H1 (cell line): Measurements from ENCODE around the gene KHDC1L. TPM values are rescaled to one million over a fixed set of nuclear protein-coding genes. Genes with fewer than 3 reads are reported as not detected.

ENCODE experiments used
- CTCF ChIA-PET: fragments of 300-600 bp; sonication (Branson Sonifier 250); formaldehyde crosslinking; loops from one replicate; lab custom pipeline; 2021; ENCODE audit not compliant: partially characterized antibody; lab: Charles Lee
- POLR2A ChIA-PET: fragments of 300-600 bp; sonication (Branson Sonifier 250); formaldehyde crosslinking; loops from one replicate; lab custom pipeline; 2021; ENCODE audit warnings: inconsistent platforms; ENCODE audit not compliant: partially characterized antibody; lab: Charles Lee
- DNase-seq, 2 experiments: peaks; one replicate each; pipeline versions ENCODE4 v3.0.0 to v3.0.0-alpha.2; 2010 to 2022; ENCODE audit warnings: low spot score in 2 of 2, low read depth in 1 of 2, mixed read lengths in 1 of 2
- FAIRE-seq: peaks from 2 replicates; lab custom pipeline; 2011; peaks lifted over from hg19 to GRCh38; lab: Jason Lieb, UNC
- H2AFZ ChIP-seq: 2 replicates; pipeline ENCODE4 v1.8.1; 2012; ENCODE audit warnings: low read length, inconsistent platforms
- H2AK5ac ChIP-seq: 2 replicates; pipeline ENCODE4 v1.6.1; 2013; ENCODE audit warnings: low read depth, low read length
- H2BK120ac ChIP-seq: replicated peaks from 2 replicates; pipeline ENCODE3; 2013; ENCODE audit warnings: low read depth, low read length, inconsistent platforms
- H2BK12ac ChIP-seq: 2 replicates; pipeline ENCODE4 v1.6.1; 2013; ENCODE audit warnings: low read depth, low read length
- H2BK15ac ChIP-seq: 2 replicates; pipeline ENCODE4 v1.6.1; 2013; ENCODE audit warnings: low read length
- H2BK20ac ChIP-seq: 2 replicates; pipeline ENCODE4 v1.6.1; 2013; ENCODE audit warnings: low read length
- H2BK5ac ChIP-seq: 2 replicates; pipeline ENCODE4 v1.6.1; 2013; ENCODE audit warnings: low read depth, low read length
- H3K14ac ChIP-seq: 2 replicates; pipeline ENCODE4 v1.6.1; 2013; ENCODE audit warnings: inconsistent platforms; ENCODE audit not compliant: insufficient read length
- H3K18ac ChIP-seq: 2 replicates; pipeline ENCODE4 v1.6.1; 2013; ENCODE audit warnings: low read length; ENCODE audit errors: extremely low read depth
- H3K23ac ChIP-seq: 2 replicates; pipeline ENCODE4 v1.6.1; 2013; ENCODE audit warnings: inconsistent platforms; ENCODE audit not compliant: insufficient read length
- H3K23me2 ChIP-seq: 2 replicates; pipeline ENCODE4 v1.6.1; 2013; ENCODE audit warnings: low read depth, low read length
- H3K27ac ChIP-seq: 2 replicates; pipeline ENCODE4 v1.6.1; 2011; ENCODE audit warnings: low read depth, low read length, inconsistent platforms
- H3K27me3 ChIP-seq, 4 experiments: replicated peaks in 1 of 4; 1 replicate in 1 of 4; 2 replicates in 3 of 4; pipeline versions ENCODE4 v1.6.1 to v1.8.1; 2011 to 2013; ENCODE audit warnings: low read length in 3 of 4, mild to moderate bottlenecking in 3 of 4, inconsistent platforms in 2 of 4, mixed read lengths in 2 of 4, moderate library complexity in 1 of 4; ENCODE audit not compliant: control insufficient read depth in 3 of 4, insufficient read depth in 3 of 4; ENCODE audit errors: extremely low read depth in 1 of 4
- H3K36me3 ChIP-seq, 4 experiments: 2 replicates each; pipeline versions ENCODE4 v1.6.1 to v1.8.1; 2011 to 2013; ENCODE audit warnings: mild to moderate bottlenecking in 4 of 4, low read length in 3 of 4, moderate library complexity in 2 of 4, control low read depth in 1 of 4, inconsistent platforms in 1 of 4; ENCODE audit not compliant: insufficient read depth in 4 of 4, control insufficient read depth in 2 of 4
- H3K4ac ChIP-seq: replicated peaks from 2 replicates; pipeline ENCODE3; 2013; ENCODE audit warnings: low read length, low read depth, mixed read lengths, inconsistent platforms; ENCODE audit not compliant: insufficient read length
- H3K4me1 ChIP-seq, 4 experiments: replicated peaks in 1 of 4; 1 replicate in 1 of 4; 2 replicates in 3 of 4; pipeline versions ENCODE4 v1.6.1 to v1.8.1; 2011 to 2013; ENCODE audit warnings: low read length in 3 of 4, inconsistent platforms in 2 of 4, mixed read lengths in 1 of 4; ENCODE audit not compliant: insufficient read depth in 4 of 4, control insufficient read depth in 3 of 4
- H3K4me2 ChIP-seq, 2 experiments: 2 replicates each; pipeline versions ENCODE4 v1.6.1 to v1.8.1; 2011 to 2013; ENCODE audit warnings: low read depth in 2 of 2, low read length in 2 of 2, control low read depth in 1 of 2, inconsistent platforms in 1 of 2, mild to moderate bottlenecking in 1 of 2; ENCODE audit not compliant: insufficient read depth in 1 of 2
- H3K4me3 ChIP-seq, 4 experiments: fragments of 200-600, 300-600 bp in 1 of 4; sonication (generic), shearing (Covaris generic), sonication (Bioruptor Twin) in 1 of 4; 2 replicates each; pipeline versions ENCODE4 v1.5.1 to v1.8.1; 2011 to 2016; ENCODE audit warnings: low read length in 4 of 4, low read depth in 3 of 4, control low read depth in 2 of 4, inconsistent platforms in 2 of 4, mild to moderate bottlenecking in 2 of 4, mixed read lengths in 1 of 4, moderate library complexity in 1 of 4; ENCODE audit not compliant: insufficient read depth in 2 of 4; ENCODE audit errors: extremely low read depth in 1 of 4
- H3K56ac ChIP-seq: replicated peaks from 2 replicates; pipeline ENCODE3; 2013; ENCODE audit warnings: low read depth, mild to moderate bottlenecking, mixed read lengths, low read length, inconsistent platforms; ENCODE audit not compliant: insufficient read length
- H3K79me1 ChIP-seq: 2 replicates; pipeline ENCODE4 v1.6.1; 2013; ENCODE audit warnings: low read depth, low read length, control low read depth
- H3K79me2 ChIP-seq, 2 experiments: 2 replicates each; pipeline versions ENCODE4 v1.6.1 to v1.8.1; 2012 to 2013; ENCODE audit warnings: low read length in 2 of 2, mild to moderate bottlenecking in 2 of 2, inconsistent platforms in 1 of 2; ENCODE audit not compliant: insufficient read depth in 2 of 2, control insufficient read depth in 1 of 2
- H3K9ac ChIP-seq, 4 experiments: replicated peaks in 1 of 4; 1 replicate in 1 of 4; 2 replicates in 3 of 4; pipeline versions ENCODE4 v1.6.1 to v1.8.1; 2011 to 2013; ENCODE audit warnings: low read depth in 3 of 4, low read length in 3 of 4, control low read depth in 2 of 4, mild to moderate bottlenecking in 2 of 4, moderate library complexity in 2 of 4, inconsistent platforms in 1 of 4; ENCODE audit errors: extremely low read depth in 1 of 4
- H3K9me3 ChIP-seq, 2 experiments: 2 replicates each; pipeline versions ENCODE4 v1.6.1 to v1.8.1; 2012 to 2013; ENCODE audit warnings: mild to moderate bottlenecking in 2 of 2, moderate library complexity in 2 of 2, control low read depth in 1 of 2, inconsistent platforms in 1 of 2, low read depth in 1 of 2, low read length in 1 of 2, mixed read lengths in 1 of 2; ENCODE audit not compliant: insufficient read depth in 2 of 2
- H4K20me1 ChIP-seq, 2 experiments: replicated peaks in 1 of 2; 2 replicates each; pipeline versions ENCODE3 to v1.8.1; 2011 to 2013; ENCODE audit warnings: inconsistent platforms in 2 of 2, low read length in 2 of 2, mild to moderate bottlenecking in 1 of 2; ENCODE audit not compliant: insufficient read depth in 2 of 2, control insufficient read depth in 1 of 2
- H4K5ac ChIP-seq: 2 replicates; pipeline ENCODE4 v1.6.1; 2013; ENCODE audit warnings: low read length, low read depth, mixed read lengths, inconsistent platforms; ENCODE audit not compliant: insufficient read length
- H4K8ac ChIP-seq: 2 replicates; pipeline ENCODE4 v1.8.0; 2013; ENCODE audit warnings: mild to moderate bottlenecking, moderate library complexity, low read length, inconsistent platforms; ENCODE audit not compliant: insufficient read depth; ENCODE audit errors: extremely low read depth
- H4K91ac ChIP-seq: replicated peaks from 2 replicates; pipeline ENCODE3; 2013; ENCODE audit warnings: low read length, mixed read lengths, inconsistent platforms; ENCODE audit not compliant: insufficient read length
- CHD2 ChIP-seq: IDR thresholded peaks from 2 replicates; pipeline ENCODE4 v1.6.1; 2012; ENCODE audit warnings: low read length, improper control_type of control experiment
- HDAC2 ChIP-seq, 2 experiments: fragments of 300-600 bp in 1 of 2; sonication (generic) in 1 of 2; IDR thresholded peaks; 2 replicates each; pipeline ENCODE4 v1.6.1; 2011 to 2012; ENCODE audit warnings: low read depth in 2 of 2, low read length in 2 of 2, mild to moderate bottlenecking in 2 of 2, moderate library complexity in 2 of 2, borderline replicate concordance in 1 of 2, inconsistent platforms in 1 of 2
- PHF8 ChIP-seq: fragments of 200-600 bp; sonication (generic); conservative IDR thresholded peaks from 2 replicates; pipeline ENCODE4 v1.7.1; 2012; ENCODE audit warnings: low read depth, mild to moderate bottlenecking, inconsistent platforms, low read length, moderate library complexity
- SIRT6 ChIP-seq: IDR thresholded peaks from one replicate; pipeline ENCODE4 v1.7.1; 2012; ENCODE audit warnings: low read length, inconsistent platforms
- YY1 ChIP-seq: IDR thresholded peaks from 2 replicates; pipeline ENCODE4 v1.6.1; 2011; ENCODE audit warnings: low read depth, mild to moderate bottlenecking, low read length
- WGBS, 2 experiments: shearing (Covaris generic) in 1 of 2; methylation state at CpG; one replicate each; pipeline versions ENCODE4 v1.1.6 to v1.1.7; 2013 to 2015; ENCODE audit warnings: low lambda C conversion rate in 2 of 2, mixed read lengths in 2 of 2, inconsistent platforms in 1 of 2, low coverage in 1 of 2, missing lambda C conversion rate in 1 of 2; ENCODE audit not compliant: insufficient replicate concordance in 2 of 2, insufficient coverage in 1 of 2, insufficient read length in 1 of 2; ENCODE audit errors: extremely low coverage in 1 of 2, missing lambda C conversion rate in 1 of 2; 5-methylcytosine and 5-hydroxymethylcytosine counted together
- polyA plus RNA-seq, 7 experiments: library from polyadenylated mRNA; depleted of rRNA in 3 of 7; stranded (reverse) in 5 of 7; unstranded in 2 of 7; fragments of >200 nt in 5 of 7; fragments of 200-250 nt in 2 of 7; gene quantifications; 1 replicate in 5 of 7; 2 replicates in 1 of 7; 4 replicates in 1 of 7; pipeline versions ENCODE4 v1.2.1 to v1.2.3, GENCODE V29; 2011 to 2013; ENCODE audit warnings: missing spikeins in 2 of 7, mixed read lengths in 2 of 7
- total RNA-seq: library from RNA; stranded (reverse); fragmentation: NEBNext Ultra II Directional; extraction: Animal tissue kit (Norgen Biotek cat#: 25700); gene quantifications from 2 replicates; pipeline ENCODE4 v1.2.1, GENCODE V29; 2021

Gene KHDC1L
- total and polyA plus RNA-seq, 2 of the 8 experiments (the other 6 are each of a cell fraction or from before 2014, with no cell fraction given), result 0.14 TPM; not detected in 1

GRCh38 chr6:73182021-73182607 lies 43.2 kb downstream of the KHDC1L start:
- 87% methylated on average over 2 of the region's 2 CpGs; no CpG with 5 or more reads in 1 of the 2 experiments for WGBS, 2 experiments
- Histone ChIP-seq H4K8ac (no peak overlapping the region), H3K4me1 (no peaks in the 10 kb centered on the region), H2BK15ac (no peak overlapping the region), H3K27me3 (no peaks in the 10 kb centered on the region), H3K4me2 (no peak overlapping the region), H3K14ac (no peak overlapping the region), H3K56ac (no peak overlapping the region), H3K79me2 (no peaks in the 10 kb centered on the region), H3K27ac (no peak overlapping the region), H4K91ac (no peak overlapping the region), H3K9ac (no peak overlapping the region), H2BK120ac (no peak overlapping the region), H3K9me3 (no peaks in the 10 kb centered on the region), H3K36me3 (no peaks in the 10 kb centered on the region), H3K4me3 (no peak overlapping the region), H2BK5ac (no peak overlapping the region), H2BK20ac (no peak overlapping the region), H2BK12ac (no peak overlapping the region), H2AK5ac (no peak overlapping the region), H3K23me2 (no peaks in the 10 kb centered on the region), H4K5ac (no peak overlapping the region), H4K20me1 (no peaks in the 10 kb centered on the region), H3K23ac (no peak overlapping the region), H3K18ac (no peak overlapping the region), H2AFZ (no peak overlapping the region), H3K4ac (no peak overlapping the region), H3K79me1 (no peaks in the 10 kb centered on the region)
- FAIRE-seq (no peak), DNase-seq (no peak)
- POLR2A ChIA-PET, result no interaction called here
- CTCF ChIA-PET, result interaction anchor here (0.5 to 1.5 kb wide), 15 partner anchors 11 to 1789 kb away, joined by 3 to 6 read pairs (median 3); no protein-coding TSS in a partner anchor
- TF ChIP-seq CHD2 (no peak), SIRT6 (no peak), YY1 (no peak), HDAC2 (IDR thresholded peaks at IDR 0.05; ENCODE audit: borderline replicate concordance in 1 of 2, low read depth in 2 of 2, low read length in 2 of 2) (no peak), PHF8 (no peak)
